Mucosa of descending colon (tissue), 3 donors: ENCODE measurements around the gene PPP2R2D. TPM values are rescaled to one million over a fixed set of nuclear protein-coding genes. Genes with fewer than 3 reads are reported as not detected.

Experiments
- ATAC-seq: fragments of 200-7000 bp; cut with Tn5 transposase; one replicate; pipeline ENCODE4 v1.9.1; 2020; ENCODE audit warnings: mild to moderate bottlenecking, moderate library complexity
- DNase-seq, 3 donors: peaks; one replicate each; pipeline ENCODE4 v3.0.0-alpha.2; 2020
- H3K36me3 ChIP-seq: fragments of 200-600 bp; one replicate; pipeline ENCODE4 v1.8.0; 2021; ENCODE audit warnings: low read depth, mild to moderate bottlenecking
- H3K4me1 ChIP-seq: fragments of 200-600 bp; one replicate; pipeline ENCODE4 v1.8.0; 2021; ENCODE audit warnings: low read depth, mild to moderate bottlenecking
- H3K4me3 ChIP-seq: fragments of 200-600 bp; one replicate; pipeline ENCODE4 v1.8.0; 2021; ENCODE audit warnings: mild to moderate bottlenecking
- H3K9me3 ChIP-seq: fragments of 200-600 bp; one replicate; pipeline ENCODE4 v1.8.0; 2021; ENCODE audit warnings: mild to moderate bottlenecking
- intact Hi-C, 2 donors: fragments of 100-400 bp; cut with DNase I in 1 of 2; cut with micrococcal nuclease in 1 of 2; formaldehyde crosslinking; loops; one replicate each; pipeline versions ENCODE4 v1.11.0 to v1.11.1; 2022; cut with DNase I, micrococcal nuclease
- total RNA-seq, 3 donors: library from RNA; stranded (reverse); fragmentation: NEBNext Ultra II Directional in 2 of 3; extraction: Animal tissue kit (Norgen Biotek cat#: 25700) in 2 of 3; gene quantifications; one replicate each; pipeline versions ENCODE4 v1.2.1 to v1.2.4, GENCODE V29; 2021 to 2023
- TF ChIP-seq, protein P1 (sequence below): fragments of 200-600 bp; IDR thresholded peaks from one replicate; pipeline ENCODE4 v1.8.0; 2022; ENCODE audit warnings: antibody characterized with exemption, mild to moderate bottlenecking
- donor health status: DM: no; HTN: no; CAD: no; lungs with moderate emphysema.
- donor health status: DM: no; HTN: no; CAD: no.
- donor health status: DM: no; HTN: yes; CAD: no.

The PPP2R2D gene
- total RNA-seq, 3 donors from 2014 or later, result 27.8 to 34.4 (median 33.9) TPM

- H3K36me3 ChIP-seq, result no peaks in the 10 kb centered on the region
- no peak for ATAC-seq
- no peak for DNase-seq
- H3K9me3 ChIP-seq, result no peaks in the 10 kb centered on the region
- TF ChIP-seq, protein P1, sequence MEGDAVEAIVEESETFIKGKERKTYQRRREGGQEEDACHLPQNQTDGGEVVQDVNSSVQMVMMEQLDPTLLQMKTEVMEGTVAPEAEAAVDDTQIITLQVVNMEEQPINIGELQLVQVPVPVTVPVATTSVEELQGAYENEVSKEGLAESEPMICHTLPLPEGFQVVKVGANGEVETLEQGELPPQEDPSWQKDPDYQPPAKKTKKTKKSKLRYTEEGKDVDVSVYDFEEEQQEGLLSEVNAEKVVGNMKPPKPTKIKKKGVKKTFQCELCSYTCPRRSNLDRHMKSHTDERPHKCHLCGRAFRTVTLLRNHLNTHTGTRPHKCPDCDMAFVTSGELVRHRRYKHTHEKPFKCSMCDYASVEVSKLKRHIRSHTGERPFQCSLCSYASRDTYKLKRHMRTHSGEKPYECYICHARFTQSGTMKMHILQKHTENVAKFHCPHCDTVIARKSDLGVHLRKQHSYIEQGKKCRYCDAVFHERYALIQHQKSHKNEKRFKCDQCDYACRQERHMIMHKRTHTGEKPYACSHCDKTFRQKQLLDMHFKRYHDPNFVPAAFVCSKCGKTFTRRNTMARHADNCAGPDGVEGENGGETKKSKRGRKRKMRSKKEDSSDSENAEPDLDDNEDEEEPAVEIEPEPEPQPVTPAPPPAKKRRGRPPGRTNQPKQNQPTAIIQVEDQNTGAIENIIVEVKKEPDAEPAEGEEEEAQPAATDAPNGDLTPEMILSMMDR, result no peak
- no peak overlapping the region for H3K4me3 ChIP-seq
- intact Hi-C loops, result no loop called here
- H3K4me1 ChIP-seq, result no peaks in the 10 kb centered on the region
These were observed 7.8 kb upstream of the PPP2R2D start for GRCh38 chr10:131892806-131893675.

GRCh38 chr10:131895116-131895515 lies 5.7 kb upstream of the PPP2R2D start:
- DNase-seq (no peak), ATAC-seq (no peak)
- intact Hi-C loops, result no loop called here
- H3K4me1 ChIP-seq, result peaks cover 5% of the 10 kb centered on the region
- H3K4me3 ChIP-seq, result no peak overlapping the region
- TF ChIP-seq, protein P1, result no peak
- H3K9me3 ChIP-seq, result no peaks in the 10 kb centered on the region
- no peaks in the 10 kb centered on the region for H3K36me3 ChIP-seq

DNA sequence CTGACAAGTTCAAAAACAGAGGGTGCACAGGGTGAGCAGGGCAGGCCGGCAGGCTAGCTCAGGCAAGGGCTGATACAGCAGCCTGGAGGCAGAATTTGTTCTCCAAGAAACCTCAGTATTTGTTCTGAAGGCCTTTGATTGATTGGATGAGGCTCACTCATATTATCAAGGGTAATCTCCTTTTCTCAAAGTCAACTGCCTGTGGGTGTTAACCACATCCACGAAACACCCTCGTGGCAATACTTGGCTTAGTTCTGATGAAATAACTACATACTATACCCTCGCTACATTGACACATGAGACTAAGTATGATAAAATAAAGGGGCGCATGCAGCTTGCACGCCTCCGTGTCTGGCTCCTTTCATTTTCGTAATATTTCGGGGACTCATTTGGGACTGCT lies 4.4 kb upstream of the PPP2R2D start:
- intact Hi-C loops, result no loop called here

DNA sequence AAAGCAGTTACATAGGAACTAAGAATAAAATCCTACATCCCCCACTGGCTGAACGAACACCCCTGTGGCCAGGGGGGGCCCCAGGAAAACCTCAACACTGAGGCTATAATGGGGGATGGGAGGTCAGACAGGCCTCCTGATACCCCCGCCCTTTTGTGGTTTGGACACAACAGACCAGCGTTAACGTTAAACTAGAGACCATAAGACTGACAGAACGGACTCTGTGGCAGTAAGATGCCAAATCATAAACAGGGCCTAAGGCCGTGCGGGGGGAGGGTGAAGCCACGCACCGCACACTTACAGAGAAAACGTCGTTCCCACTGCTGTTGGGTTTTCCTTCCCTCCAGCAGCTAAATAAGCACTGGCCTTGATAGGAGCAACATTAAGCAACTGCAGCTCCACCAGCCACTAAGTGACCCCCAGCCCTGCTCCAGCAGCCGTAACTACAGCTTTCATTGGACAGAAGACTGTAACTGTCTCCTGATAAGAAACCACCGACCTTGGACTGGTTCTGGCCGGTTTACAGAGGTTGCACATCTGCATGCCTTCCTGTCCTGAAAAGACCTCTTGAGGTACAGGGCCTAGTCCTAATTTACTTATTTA lies 3.4 kb upstream of the PPP2R2D start:
- Histone ChIP-seq H3K9me3 (no peaks in the 10 kb centered on the region), H3K4me1 (peaks cover 11% of the 10 kb centered on the region), H3K4me3 (no peak overlapping the region), H3K36me3 (no peaks in the 10 kb centered on the region)
- DNase-seq (no peak), ATAC-seq (no peak)
- intact Hi-C loops, result no loop called here
- TF ChIP-seq, protein P1, result no peak

More for the DNA sequence above, 4.4 kb upstream of the PPP2R2D start:
- TF ChIP-seq, protein P1, result no peak
- Histone ChIP-seq H3K36me3 (no peaks in the 10 kb centered on the region), H3K4me3 (no peak overlapping the region), H3K4me1 (peaks cover 8% of the 10 kb centered on the region), H3K9me3 (no peaks in the 10 kb centered on the region)
- ATAC-seq (no peak), DNase-seq (no peak)

GRCh38 chr10:131898061-131898460 lies 2.7 kb upstream of the PPP2R2D start:
- no peak for DNase-seq
- intact Hi-C loops, result no loop called here
- peaks cover 16% of the 10 kb centered on the region for H3K4me1 ChIP-seq
- TF ChIP-seq, protein P1, result no peak
- H3K9me3 ChIP-seq, result no peaks in the 10 kb centered on the region
- no peak for ATAC-seq
- H3K36me3 ChIP-seq, result no peaks in the 10 kb centered on the region
- no peak overlapping the region for H3K4me3 ChIP-seq
